ENCODE data around the gene KLHDC9.

The KLHDC9 gene

GRCh38 chr1:161077426-161077825 is 20.7 kb upstream of the KLHDC9 start:
- DNase-seq: no peak

- DNase-seq: no peak
Measured at GRCh38 chr1:161079436-161080110, 18.6 kb upstream of the KLHDC9 start.

- no peak for DNase-seq
Measured at GRCh38 chr1:161080441-161081405, 17.4 kb upstream of the KLHDC9 start.

GRCh38 chr1:161081519-161081918 is 16.6 kb upstream of the KLHDC9 start:
- no peak for DNase-seq

- no peak for DNase-seq
Measured at GRCh38 chr1:161082483-161082882, 15.7 kb upstream of the KLHDC9 start.

GRCh38 chr1:161082996-161083747 is 15.0 kb upstream of the KLHDC9 start:
- no peak for DNase-seq

GRCh38 chr1:161083748-161084596 is 14.2 kb upstream of the KLHDC9 start:
- DNase-seq: no peak

GRCh38 chr1:161084597-161084988 is 13.6 kb upstream of the KLHDC9 start:
- no peak for DNase-seq

- no peak for DNase-seq
Measured at GRCh38 chr1:161085165-161085564, 13.0 kb upstream of the KLHDC9 start.

GRCh38 chr1:161086457-161086856 is 11.7 kb upstream of the KLHDC9 start:
- no peak for DNase-seq

GRCh38 chr1:161088587-161089110 is 9.5 kb upstream of the KLHDC9 start:
- DNase-seq: no peak

GRCh38 chr1:161089251-161089924 is 8.8 kb upstream of the KLHDC9 start, which contains the start of gene NECTIN4:
Gene NECTIN4, minus strand, starts transcription at chr1:161089558. Its CDS starts 262 bp downstream, at chr1:161089296.
- DNase-seq: no peak

GRCh38 chr1:161089938-161090337 is 8.2 kb upstream of the KLHDC9 start:
- DNase-seq: no peak

GRCh38 chr1:161090617-161091016 is 7.5 kb upstream of the KLHDC9 start:
- no peak for DNase-seq

- DNase-seq: no peak
Measured at GRCh38 chr1:161091093-161091492, 7.1 kb upstream of the KLHDC9 start.

- DNase-seq: no peak
Measured at GRCh38 chr1:161091796-161092507, 6.2 kb upstream of the KLHDC9 start.

- DNase-seq: no peak
Measured at GRCh38 chr1:161092621-161093028, 5.5 kb upstream of the KLHDC9 start.

- no peak for DNase-seq
Measured at GRCh38 chr1:161094481-161094880, 3.7 kb upstream of the KLHDC9 start.

GRCh38 chr1:161095230-161095629 is 2.9 kb upstream of the KLHDC9 start:
- no peak for DNase-seq

GRCh38 chr1:161096015-161096414 is 2.1 kb upstream of the KLHDC9 start:
- DNase-seq: no peak

GRCh38 chr1:161096530-161096929 is 1.6 kb upstream of the KLHDC9 start:
- no peak for DNase-seq

All from hematopoietic multipotent progenitor cell treated with erythropoietin and hydrocortisone succinate and interleukin-3 and kit ligand, for 8 days (in vitro differentiated cells).